Muscle of leg (tissue), 11 donors: ENCODE results near the gene MAP3K5. TPM values are rescaled to one million over a fixed set of nuclear protein-coding genes. Genes with fewer than 3 reads are reported as not detected.

ENCODE experiments used
- DNase-seq: peaks from one replicate; pipeline ENCODE4 v3.0.0; 2013
- H3K27ac ChIP-seq: one replicate; pipeline ENCODE4 v1.5.1; 2013; ENCODE audit warnings: mild to moderate bottlenecking, low read length, control low read depth
- H3K27me3 ChIP-seq: one replicate; pipeline ENCODE4 v1.6.1; 2013; ENCODE audit warnings: low read length; ENCODE audit not compliant: control insufficient read depth, insufficient read depth
- H3K36me3 ChIP-seq: one replicate; pipeline ENCODE4 v1.6.1; 2013; ENCODE audit warnings: low read length; ENCODE audit not compliant: control insufficient read depth, insufficient read depth
- H3K4me1 ChIP-seq: one replicate; pipeline ENCODE4 v1.6.1; 2013; ENCODE audit warnings: low read length; ENCODE audit not compliant: control insufficient read depth, insufficient read depth
- H3K4me3 ChIP-seq: one replicate; pipeline ENCODE4 v1.5.1; 2013; ENCODE audit warnings: low read length, control low read depth
- H3K9me3 ChIP-seq: replicated peaks from 2 replicates; pipeline ENCODE4 v1.6.1; 2013; ENCODE audit warnings: low read depth, low read length; ENCODE audit not compliant: control insufficient read depth
- WGBS: methylation state at CpG from one replicate; pipeline ENCODE4 v1.1.5; 2013; ENCODE audit warnings: missing lambda C conversion rate; ENCODE audit not compliant: insufficient coverage; 5-methylcytosine and 5-hydroxymethylcytosine counted together
- polyA plus RNA-seq, 8 donors: library from polyadenylated mRNA; unstranded; fragments of 120-200 nt; gene quantifications; one replicate each; pipeline versions ENCODE4 v1.2.1 to v1.2.3, GENCODE V29; 2013; ENCODE audit warnings: inconsistent platforms in 1 of 8, low replicate concordance in 1 of 8; ENCODE audit not compliant: insufficient read length in 8 of 8, insufficient read depth in 1 of 8
- total RNA-seq: library from RNA; stranded (reverse); fragments of 120-200 nt; gene quantifications from one replicate; pipeline ENCODE4 v1.2.4, GENCODE V29; 2013

Gene MAP3K5
- total and polyA plus RNA-seq, 9 donors = 1.6 to 3.3 (median 2.1) TPM

GRCh38 chr6:136511397-136511796, 280.9 kb downstream of the MAP3K5 start:
- no peaks in the 10 kb centered on the region for H3K4me1 ChIP-seq
- H3K27ac ChIP-seq = no peak overlapping the region
- no peaks in the 10 kb centered on the region for H3K27me3 ChIP-seq
- WGBS = no CpG with 5 or more reads among the region's 1 CpG
- H3K4me3 ChIP-seq = no peak overlapping the region
- no peaks in the 10 kb centered on the region for H3K9me3 ChIP-seq
- no peaks in the 10 kb centered on the region for H3K36me3 ChIP-seq
- no peak for DNase-seq

GRCh38 chr6:136510782-136511181, 281.5 kb downstream of the MAP3K5 start:
- Histone ChIP-seq H3K4me1 (no peaks in the 10 kb centered on the region), H3K4me3 (no peak overlapping the region), H3K27ac (no peak overlapping the region), H3K27me3 (no peaks in the 10 kb centered on the region), H3K36me3 (no peaks in the 10 kb centered on the region), H3K9me3 (no peaks in the 10 kb centered on the region)
- DNase-seq = no peak
- 86% methylated on average over 3 of the region's 4 CpGs for WGBS

- Histone ChIP-seq H3K27ac (no peak overlapping the region), H3K4me1 (no peaks in the 10 kb centered on the region), H3K9me3 (no peaks in the 10 kb centered on the region), H3K27me3 (no peaks in the 10 kb centered on the region), H3K4me3 (no peak overlapping the region), H3K36me3 (no peaks in the 10 kb centered on the region)
- DNase-seq = no peak
- WGBS = 100% methylated on average over 2 of the region's 5 CpGs
Measured at GRCh38 chr6:136510299-136510698, 282.0 kb downstream of the MAP3K5 start.

- no peak for DNase-seq
Measured at GRCh38 chr6:136508725-136509392, 283.4 kb downstream of the MAP3K5 start.

More at GRCh38 chr6:136508725-136509392, 283.4 kb downstream of the MAP3K5 start:
- Histone ChIP-seq H3K4me3 (no peak overlapping the region), H3K36me3 (no peaks in the 10 kb centered on the region), H3K27ac (no peak overlapping the region), H3K27me3 (no peaks in the 10 kb centered on the region), H3K4me1 (no peaks in the 10 kb centered on the region), H3K9me3 (no peaks in the 10 kb centered on the region)
- WGBS = no CpG with 5 or more reads among the region's 1 CpG

Other genes starting within 250 kb of the MAP3K5 start
- gene MAP7, start 242.1 kb downstream of the MAP3K5 start, total RNA-seq = 0.40 TPM
- 1 to 10 TPM in 2 of 8 donors, under 1 TPM in 6; 0.14 to 1.9 (median 0.50) TPM for gene MAP7, start 242.1 kb downstream of the MAP3K5 start, polyA plus RNA-seq
- gene PEX7, start 30.1 kb upstream of the MAP3K5 start, total RNA-seq = 9.4 TPM
- gene PEX7, start 30.1 kb upstream of the MAP3K5 start, polyA plus RNA-seq = 1 to 10 TPM; 6.1 to 9.4 (median 7.8) TPM
- not detected for gene SLC35D3, start 129.8 kb upstream of the MAP3K5 start, total RNA-seq
- gene SLC35D3, start 129.8 kb upstream of the MAP3K5 start, polyA plus RNA-seq = under 1 TPM in 3 of 8 donors, not detected in 5; 0.07 to 0.13 (median 0.08) TPM